LNCaP clone FGC (cell line): ENCODE results near the gene NRDE2.

Experiments
- DNase-seq: peaks from one replicate; pipeline ENCODE4 v3.0.0-alpha.2; 2011; ENCODE audit warnings: low read depth
- H3K4me3 ChIP-seq: 2 replicates; pipeline ENCODE4 v1.5.1; 2011; ENCODE audit warnings: mild to moderate bottlenecking, low read depth, low read length, control low read depth
- TF ChIP-seq, protein P1 (sequence below): IDR thresholded peaks from 2 replicates; pipeline ENCODE4 v1.5.1; 2012; ENCODE audit warnings: mild to moderate bottlenecking; ENCODE audit not compliant: control insufficient read depth, insufficient read depth; ENCODE audit errors: extremely low read depth

The NRDE2 gene

DNA sequence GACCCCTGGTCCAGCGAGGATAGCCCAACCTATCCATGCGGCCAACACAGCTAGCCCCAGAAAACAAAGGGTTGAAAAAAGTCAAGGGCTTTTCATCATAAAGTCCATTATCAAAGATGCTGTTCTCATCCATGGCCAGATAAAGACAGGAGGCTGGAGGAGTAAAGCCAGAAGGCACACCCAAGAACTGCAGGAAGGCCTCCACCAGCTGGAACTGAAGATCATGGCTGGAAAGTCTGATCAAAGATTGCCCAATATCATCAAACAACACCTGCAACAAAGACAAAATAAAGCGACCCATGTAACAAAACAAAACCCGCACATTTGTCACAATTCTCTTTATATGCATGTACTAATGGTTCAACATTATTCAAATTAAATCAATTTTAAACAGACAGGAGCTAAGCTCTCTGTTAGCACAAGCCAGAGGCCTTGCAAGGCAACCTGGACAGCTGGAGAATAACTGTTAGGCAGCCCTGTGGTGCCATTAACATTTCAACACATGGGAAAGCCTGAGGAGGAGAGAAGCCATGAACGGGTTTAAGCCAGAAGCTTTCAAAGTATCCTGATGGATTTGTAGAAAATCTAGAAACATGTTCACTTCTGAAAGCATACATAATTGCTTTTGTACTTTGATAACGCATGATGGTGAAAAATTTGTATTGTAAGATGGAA lies 41.3 kb downstream of the NRDE2 start:
- TF ChIP-seq, protein P1, sequence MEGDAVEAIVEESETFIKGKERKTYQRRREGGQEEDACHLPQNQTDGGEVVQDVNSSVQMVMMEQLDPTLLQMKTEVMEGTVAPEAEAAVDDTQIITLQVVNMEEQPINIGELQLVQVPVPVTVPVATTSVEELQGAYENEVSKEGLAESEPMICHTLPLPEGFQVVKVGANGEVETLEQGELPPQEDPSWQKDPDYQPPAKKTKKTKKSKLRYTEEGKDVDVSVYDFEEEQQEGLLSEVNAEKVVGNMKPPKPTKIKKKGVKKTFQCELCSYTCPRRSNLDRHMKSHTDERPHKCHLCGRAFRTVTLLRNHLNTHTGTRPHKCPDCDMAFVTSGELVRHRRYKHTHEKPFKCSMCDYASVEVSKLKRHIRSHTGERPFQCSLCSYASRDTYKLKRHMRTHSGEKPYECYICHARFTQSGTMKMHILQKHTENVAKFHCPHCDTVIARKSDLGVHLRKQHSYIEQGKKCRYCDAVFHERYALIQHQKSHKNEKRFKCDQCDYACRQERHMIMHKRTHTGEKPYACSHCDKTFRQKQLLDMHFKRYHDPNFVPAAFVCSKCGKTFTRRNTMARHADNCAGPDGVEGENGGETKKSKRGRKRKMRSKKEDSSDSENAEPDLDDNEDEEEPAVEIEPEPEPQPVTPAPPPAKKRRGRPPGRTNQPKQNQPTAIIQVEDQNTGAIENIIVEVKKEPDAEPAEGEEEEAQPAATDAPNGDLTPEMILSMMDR, result no peak
- no peak for DNase-seq

DNA sequence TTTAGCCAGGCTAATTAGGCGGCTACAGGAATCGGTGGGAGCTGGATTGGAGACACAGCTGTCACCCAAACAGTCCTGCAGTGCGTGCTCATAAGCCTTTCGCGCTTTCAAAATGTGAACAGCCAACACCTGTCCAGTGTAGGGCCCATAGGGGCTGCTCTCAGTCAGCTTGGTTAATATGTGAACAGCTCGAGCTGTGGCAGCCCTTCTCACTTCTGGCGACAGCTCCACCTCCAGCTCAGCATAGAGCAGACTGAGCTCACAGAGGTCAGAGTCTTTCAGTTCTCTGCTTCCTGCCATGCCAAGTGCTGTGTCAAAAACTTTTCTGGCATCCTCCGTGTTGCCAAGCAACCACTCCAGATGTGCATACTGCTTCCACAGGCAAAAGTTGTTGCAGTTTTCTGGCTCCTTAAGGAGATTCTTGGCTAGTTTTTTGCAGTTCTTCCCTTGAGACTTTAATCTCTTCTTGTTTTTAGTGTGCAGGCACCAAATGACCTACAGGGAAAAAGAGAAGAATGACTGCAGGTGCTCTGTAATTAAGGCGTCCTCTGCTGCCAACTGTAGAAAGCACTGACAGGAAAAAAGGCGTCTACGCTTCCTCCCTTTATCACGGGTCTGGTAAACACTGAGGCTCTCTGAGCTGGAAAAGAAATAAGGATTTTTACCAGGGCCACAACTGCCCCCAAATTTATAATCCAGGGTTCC lies 42.9 kb downstream of the NRDE2 start:
- H3K4me3 ChIP-seq, result no peak overlapping the region
- DNase-seq, result no peak
- TF ChIP-seq, protein P1, result no peak

More for the DNA sequence above, 41.3 kb downstream of the NRDE2 start:
- H3K4me3 ChIP-seq, result no peak overlapping the region

DNA sequence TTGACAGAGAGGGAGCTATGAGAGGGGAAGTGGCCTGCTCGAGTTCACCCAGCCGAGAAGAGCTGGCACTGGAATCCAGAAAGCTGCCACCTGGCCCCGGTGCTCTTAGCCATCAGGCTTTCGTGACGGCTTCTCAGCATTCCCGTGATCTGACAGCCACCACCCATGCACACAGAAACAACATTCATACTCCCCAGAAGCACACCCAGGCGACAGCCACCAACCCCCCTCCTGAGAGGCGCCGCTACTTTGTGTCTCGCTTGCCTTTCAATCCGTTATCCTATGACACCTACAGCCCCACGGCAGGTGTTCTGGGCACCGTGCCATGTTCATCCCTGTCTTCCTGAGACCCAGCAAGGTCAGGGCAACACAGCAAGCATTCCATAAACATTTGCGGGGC lies 44.0 kb downstream of the NRDE2 start:
- TF ChIP-seq, protein P1, result no peak
- no peak overlapping the region for H3K4me3 ChIP-seq
- no peak for DNase-seq

DNA sequence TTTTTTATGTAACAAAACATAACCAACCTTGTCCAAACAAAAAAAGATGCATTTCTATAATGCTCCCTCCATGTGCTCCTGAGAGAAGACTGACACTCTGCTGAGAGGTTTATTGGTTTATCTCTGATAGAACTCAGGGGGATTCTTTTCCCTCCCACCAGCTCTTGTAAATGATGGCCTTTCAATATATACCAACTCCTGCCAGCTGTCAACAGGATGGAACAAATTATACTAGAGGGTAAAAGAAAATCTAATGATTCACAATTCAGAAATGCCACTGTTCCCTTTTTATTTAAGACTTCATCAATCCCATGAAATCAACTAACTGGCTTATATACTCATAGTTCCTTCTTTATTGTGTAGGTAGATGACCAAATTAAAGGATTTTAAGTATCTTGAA lies 50.0 kb downstream of the NRDE2 start:
- TF ChIP-seq, protein P1, result no peak
- DNase-seq, result no peak
- no peak overlapping the region for H3K4me3 ChIP-seq

DNA sequence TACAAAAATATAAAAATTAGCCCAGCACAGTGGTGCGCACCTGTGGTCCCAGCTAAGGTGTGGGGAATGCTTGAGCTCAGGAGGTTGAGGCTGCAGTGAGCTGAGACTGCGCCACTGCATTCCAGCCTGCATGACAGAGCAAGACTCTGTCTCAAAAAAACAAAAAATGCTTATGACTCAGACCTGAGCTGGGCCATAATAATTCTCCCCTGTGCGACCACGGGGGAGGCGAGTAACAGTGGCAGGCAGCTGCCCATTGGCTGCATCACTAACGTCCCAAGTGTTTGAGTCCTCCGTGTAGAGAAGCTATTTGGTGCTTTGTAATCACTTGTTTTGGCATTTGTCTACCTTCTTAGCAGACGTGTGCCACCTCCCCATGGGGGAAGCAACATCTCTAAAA lies 50.5 kb downstream of the NRDE2 start:
- TF ChIP-seq, protein P1, result no peak
- no peak overlapping the region for H3K4me3 ChIP-seq
- DNase-seq, result no peak

DNA sequence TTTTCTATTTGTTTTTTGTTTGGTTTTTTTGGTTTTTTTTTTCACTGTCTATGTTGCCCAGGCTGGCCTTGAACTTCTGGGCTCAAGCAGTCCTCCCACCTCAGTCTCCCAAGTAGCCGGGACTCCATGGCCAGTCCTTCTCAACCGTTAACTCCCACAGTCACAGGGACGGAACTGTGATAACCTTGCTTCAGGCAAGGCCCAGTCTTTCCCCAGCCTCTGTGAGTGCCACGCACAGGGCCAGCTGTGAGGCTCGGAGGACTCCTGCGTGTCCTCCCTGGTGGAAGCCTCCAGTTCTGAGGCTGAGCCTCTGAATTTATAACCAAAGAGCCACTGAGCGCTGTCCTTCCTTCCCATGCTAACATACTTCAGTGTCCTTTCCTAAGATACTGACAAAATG lies 51.6 kb downstream of the NRDE2 start:
- DNase-seq, result no peak
- TF ChIP-seq, protein P1, result no peak
- no peak overlapping the region for H3K4me3 ChIP-seq
